ENCODE results near the gene SNX18.

The SNX18 gene

DNA sequence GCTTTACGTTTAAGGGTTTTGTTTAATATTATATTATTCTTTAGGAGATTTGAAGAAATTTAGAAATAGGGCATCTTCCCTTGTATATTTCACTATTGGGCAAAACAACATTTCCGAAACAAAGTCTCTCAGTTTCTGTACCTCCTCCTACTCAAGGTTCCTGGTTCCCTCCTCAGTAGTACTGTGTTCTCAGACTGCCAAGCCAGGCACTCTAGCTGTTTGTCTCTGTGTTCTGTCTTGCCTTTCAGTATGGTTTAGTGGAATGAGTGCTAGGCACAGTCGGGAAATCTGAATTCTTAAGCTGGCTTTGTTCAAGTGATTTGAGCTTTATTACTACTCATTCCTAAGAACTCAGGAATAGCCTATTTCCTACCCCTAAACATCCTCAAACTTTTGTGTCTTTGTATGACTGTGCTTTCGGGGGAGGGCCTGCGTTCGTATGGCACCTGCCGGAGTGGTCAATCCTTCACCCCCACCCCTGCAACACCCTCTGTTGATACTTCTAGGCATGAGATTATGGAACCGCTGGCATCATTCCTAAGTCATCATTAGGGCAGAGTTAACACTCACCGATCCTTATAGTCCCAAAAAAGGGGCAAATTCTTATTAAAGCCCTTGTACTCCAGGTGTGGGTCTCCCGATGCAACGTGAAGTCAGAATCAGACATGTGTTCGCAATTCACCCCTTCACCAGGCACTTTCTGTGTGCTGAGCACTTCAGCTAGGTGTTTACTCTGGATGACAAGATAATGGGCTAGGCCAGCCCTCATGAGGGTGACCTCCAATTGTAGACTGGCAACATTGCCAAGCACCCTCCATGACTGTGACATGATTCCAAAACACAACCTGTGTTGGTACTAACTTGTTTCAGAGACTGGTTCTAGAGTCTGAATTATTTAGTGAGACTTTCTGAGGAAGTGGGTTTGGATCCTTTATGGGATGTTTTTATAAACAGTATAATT lies 24.5 kb downstream of the SNX18 start:
- no peak for DNase-seq

DNA sequence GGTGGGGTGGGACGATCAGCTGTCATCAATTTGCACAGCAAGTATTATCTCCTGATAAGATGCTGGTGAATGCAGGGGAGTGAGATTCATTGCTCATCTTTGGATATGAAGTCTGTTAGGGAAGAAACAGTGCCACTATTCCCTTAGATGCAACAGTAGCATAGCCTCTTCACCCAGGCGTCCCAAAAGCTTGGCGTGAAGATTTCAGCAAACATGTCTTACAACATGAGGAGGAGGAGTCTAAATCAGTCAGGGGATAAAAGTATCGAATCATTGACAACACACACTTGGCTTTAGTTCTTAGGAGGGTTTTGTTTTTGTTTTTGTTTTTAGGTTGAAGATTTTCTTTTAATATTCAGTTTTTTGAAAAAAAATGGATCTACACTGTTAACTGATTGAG lies 26.5 kb downstream of the SNX18 start:
- DNase-seq: no peak

DNA sequence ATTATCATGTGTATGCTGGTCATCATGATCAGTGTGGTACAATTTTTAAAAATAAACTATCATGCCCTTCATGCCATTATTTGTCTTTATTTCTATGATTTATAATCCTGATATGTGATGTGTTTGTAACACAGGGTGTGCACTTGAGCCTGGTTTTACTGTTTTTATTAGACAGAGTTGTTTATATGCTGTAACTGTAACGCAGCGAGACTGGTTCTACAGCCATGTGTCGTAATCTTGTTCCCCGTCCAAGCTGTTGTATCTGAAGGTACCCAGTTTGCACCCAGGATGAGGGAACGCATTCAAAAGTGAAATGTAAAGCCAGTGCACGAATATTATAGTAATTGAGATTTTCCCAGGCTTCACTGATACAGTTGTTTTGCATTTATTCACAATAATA lies 28.2 kb downstream of the SNX18 start:
- DNase-seq: no peak

DNA sequence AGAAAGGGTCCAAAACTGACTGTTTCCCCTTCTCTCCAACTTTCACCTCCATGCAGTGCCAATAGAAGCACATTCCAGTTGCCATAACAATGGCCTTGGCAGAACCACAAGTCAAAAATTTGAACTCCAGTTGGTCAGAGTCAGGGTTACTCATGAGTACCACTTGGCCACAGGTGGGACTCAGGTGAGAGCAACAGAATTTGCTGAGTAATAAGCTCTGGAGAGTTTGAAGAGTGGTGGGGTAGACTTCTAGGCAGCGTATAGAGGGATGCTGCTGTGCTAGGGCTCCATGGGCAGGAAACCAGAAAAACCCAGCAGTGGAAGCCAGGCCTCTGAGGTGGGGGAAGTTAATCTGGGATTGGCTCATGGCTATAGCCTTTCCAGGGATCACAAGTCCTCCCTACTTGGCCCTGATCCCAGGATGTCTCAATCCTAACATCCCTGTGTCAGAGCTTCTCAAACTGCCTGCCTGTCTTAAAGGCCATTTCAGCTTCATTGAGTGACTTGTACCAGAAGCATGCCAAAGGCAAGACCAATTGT lies 30.2 kb downstream of the SNX18 start:
- no peak for DNase-seq

DNA sequence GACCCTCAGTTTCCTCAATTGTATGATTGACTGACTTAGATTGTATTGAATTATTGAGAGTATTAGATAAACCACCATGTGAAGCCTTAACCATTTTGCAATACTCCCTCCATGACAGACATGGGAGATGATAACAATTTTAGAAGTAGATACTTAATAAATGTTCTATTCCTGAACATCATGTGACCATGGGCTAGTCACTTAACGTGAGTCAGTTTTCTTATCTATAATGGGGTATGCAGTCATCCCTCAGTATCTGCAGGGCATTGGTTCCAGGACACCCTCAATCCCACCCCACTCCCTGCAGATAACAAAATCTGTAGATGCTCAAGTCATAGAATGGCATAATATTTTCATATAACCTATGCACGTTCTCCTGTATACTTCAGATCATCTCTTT lies 31.0 kb downstream of the SNX18 start:
- DNase-seq: no peak

DNA sequence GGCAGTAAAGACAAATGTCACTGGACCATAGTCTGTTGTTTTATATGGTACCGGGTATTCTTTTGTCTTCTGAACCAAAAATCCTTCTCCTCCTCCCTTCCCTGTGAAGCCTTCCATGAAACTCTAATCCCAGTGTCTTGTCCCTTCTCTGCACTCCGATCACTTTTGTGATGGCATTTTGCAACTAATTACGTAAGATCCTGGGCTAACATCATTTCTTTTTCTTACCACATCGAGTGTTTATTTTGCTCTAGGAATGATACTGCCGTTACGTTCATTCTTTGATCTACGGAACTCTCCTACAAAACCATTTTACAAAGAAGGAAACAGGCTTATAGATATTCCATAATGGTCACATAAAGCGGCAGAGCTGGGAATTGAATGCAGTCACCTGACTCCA lies 33.7 kb downstream of the SNX18 start:
- no peak for DNase-seq

DNA sequence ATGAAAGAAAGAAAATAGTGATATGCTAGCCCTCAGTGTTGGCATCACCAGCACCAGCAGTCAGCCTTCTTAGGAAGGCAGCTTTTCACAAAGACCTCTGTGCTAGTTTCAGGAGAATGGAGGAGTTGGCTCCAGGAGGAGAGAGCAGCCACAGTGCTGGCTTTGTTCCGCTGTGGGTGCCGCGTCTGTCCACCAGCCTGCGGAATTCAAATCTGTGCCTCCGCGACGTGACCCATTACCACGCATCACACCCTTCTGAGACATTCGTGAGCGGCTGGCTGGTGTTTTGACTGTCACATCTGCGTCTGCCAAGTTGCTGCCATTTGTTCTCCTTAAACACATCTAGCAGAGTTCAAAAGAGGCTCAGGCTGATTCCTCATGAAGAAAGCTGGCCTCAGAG lies 34.4 kb downstream of the SNX18 start:
- no peak for DNase-seq

DNA sequence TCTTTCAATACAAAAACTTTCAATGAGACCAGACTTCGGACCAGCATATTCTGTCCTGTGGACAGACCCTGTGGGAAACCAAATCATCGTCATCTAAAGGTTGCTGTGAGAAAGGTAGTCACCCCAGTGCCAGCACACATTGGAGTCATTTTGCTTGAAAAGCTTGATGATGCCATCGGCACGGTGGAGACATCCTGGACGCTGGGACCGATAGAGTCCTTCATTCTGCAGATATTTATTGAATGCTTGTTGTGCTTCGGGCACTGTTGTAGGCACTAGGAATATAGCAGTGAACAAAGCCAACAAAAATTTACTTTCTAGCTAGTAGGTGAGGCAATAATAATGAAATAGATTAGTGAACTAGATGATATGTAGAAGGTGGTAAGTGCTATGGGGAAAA lies 34.9 kb downstream of the SNX18 start:
- no peak for DNase-seq

DNA sequence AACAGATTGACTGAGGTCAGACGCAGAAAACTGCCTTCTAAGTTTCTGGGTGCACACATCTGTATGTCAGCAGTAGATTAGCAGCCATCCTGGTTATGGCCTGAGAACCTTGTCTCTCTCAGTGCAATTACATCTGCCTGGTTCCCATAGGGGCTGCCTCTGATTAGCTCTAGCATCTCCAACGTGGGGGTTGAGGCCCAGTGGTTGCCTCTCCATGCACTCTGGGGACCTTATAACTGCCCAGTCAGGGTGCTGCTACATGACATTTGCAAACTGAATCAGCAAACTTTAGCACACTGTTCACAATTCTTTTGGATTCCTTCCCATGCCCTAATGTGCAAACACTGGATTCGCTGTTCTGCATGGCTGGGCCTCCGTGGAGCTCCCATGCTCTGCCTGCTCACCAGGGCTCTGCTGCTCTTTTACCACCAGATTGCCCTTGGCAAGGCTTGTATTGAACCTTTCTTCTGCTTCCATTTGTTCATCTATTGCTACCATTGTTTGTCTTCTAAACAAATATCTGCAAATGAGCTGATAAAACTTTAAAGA lies 36.2 kb downstream of the SNX18 start:
- no peak for DNase-seq

GRCh38 chr5:54556141-54556540 lies 38.6 kb downstream of the SNX18 start:
- DNase-seq: no peak

GRCh38 chr5:54558362-54558761 lies 40.8 kb downstream of the SNX18 start:
- DNase-seq: no peak

- DNase-seq: no peak
Measured at GRCh38 chr5:54561651-54562050, 44.1 kb downstream of the SNX18 start.

GRCh38 chr5:54563083-54563761 lies 45.7 kb downstream of the SNX18 start:
- DNase-seq: no peak

DNA sequence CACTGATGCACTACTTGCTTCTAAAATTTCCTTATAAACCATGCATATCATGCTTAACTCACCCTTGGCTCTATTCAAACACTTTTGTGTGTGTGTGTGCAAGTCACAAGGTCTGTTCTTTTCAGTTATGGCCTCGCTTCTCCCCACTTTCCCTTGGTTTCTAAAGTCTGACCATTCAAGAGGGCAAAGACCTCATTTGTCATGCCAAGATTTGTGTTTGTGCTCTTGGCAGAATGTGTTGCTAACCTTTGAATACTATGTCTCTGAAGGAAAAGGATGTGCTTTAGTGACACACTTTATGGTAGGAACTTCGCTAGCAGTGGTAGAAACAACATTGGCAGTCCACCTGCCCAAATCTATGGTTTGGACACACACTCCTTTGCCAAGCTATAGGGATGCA lies 50.4 kb downstream of the SNX18 start:
- DNase-seq: no peak

GRCh38 chr5:54570916-54571315 lies 53.4 kb downstream of the SNX18 start:
- no peak for DNase-seq

- no peak for DNase-seq
Measured at GRCh38 chr5:54571462-54571861, 53.9 kb downstream of the SNX18 start.

DNA sequence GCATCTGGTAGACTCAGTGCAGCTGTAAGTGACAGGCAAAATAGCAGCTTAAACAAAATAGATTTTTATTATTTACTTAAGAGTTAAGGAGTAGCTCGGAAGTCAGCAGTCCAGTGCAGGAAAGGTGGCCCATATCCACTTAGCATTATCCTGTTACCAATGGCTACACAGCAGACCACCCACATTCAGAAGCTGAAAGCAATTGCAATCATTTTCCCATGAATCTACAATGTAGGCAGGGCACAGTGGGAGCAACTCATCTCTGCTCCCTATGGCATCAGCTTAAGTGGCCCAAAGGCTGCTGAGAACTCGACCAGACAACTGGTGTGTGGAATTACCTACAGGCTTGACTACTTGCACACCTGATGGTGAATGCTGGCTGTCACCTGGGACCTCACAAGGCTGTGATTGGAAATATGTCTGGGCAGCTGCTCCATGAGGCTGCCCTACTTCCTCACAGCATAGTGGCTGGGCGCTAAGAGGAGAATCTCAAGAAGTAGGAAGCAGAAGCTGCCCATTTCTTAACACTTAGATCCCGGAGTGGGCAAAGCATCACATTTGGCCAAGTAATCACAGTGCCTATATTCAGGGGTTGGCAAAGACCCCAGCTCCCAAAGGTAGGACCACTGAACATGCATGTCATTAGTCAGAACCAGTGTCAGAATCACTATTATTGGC lies 56.4 kb downstream of the SNX18 start:
- no peak for DNase-seq

- DNase-seq: no peak
Measured at GRCh38 chr5:54577528-54577927, 60.0 kb downstream of the SNX18 start.

GRCh38 chr5:54577937-54578653 lies 60.5 kb downstream of the SNX18 start:
- no peak for DNase-seq

GRCh38 chr5:54579591-54580295 lies 62.2 kb downstream of the SNX18 start:
- DNase-seq: no peak

DNA sequence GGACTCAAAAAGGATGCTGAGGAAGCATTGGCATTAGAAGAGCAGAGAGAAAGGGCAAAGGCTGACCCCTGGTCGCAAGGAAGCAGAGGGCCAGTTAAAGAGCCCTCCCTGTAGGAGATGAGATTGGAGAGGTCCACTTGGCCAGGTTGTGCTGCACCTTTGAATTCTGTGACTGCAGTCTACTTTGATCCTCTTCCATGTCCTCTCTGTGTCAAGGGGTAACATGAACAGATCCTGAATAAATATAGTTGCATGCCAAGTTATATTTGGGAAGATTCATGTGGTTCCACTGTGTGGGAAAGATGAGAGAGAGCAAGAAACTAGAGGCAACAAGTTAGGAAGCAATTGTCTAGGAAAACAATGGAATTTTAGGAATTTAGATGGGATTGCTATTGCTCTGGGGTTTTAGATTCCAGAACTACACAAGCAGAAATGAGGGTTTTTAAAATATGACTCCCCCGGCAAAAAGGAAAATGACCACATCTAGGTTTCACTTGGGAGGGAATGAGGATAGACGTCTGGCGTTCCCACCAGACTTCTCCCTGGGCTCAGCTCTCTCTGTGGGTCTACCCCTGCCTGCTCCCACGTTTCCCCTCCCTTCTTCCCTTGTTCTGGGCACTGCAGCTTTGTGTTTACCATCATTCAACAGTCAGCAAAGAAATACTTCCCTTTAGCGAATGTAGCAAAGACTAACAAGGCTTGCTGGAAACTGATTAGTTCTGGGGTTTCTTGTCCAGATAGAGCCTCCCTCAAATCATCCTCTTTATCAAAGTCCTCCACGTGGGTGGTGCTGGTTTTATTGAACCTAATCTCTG lies 63.6 kb downstream of the SNX18 start:
- no peak for DNase-seq

Data from NCI-H187 (cell line).